GM19238 (cell line): ENCODE data around the gene CCDC106.

ENCODE experiments used
- DNase-seq: peaks from one replicate; pipeline ENCODE4 v3.0.0; 2011; ENCODE audit warnings: low spot score; ENCODE audit not compliant: insufficient read length

Gene CCDC106

DNA sequence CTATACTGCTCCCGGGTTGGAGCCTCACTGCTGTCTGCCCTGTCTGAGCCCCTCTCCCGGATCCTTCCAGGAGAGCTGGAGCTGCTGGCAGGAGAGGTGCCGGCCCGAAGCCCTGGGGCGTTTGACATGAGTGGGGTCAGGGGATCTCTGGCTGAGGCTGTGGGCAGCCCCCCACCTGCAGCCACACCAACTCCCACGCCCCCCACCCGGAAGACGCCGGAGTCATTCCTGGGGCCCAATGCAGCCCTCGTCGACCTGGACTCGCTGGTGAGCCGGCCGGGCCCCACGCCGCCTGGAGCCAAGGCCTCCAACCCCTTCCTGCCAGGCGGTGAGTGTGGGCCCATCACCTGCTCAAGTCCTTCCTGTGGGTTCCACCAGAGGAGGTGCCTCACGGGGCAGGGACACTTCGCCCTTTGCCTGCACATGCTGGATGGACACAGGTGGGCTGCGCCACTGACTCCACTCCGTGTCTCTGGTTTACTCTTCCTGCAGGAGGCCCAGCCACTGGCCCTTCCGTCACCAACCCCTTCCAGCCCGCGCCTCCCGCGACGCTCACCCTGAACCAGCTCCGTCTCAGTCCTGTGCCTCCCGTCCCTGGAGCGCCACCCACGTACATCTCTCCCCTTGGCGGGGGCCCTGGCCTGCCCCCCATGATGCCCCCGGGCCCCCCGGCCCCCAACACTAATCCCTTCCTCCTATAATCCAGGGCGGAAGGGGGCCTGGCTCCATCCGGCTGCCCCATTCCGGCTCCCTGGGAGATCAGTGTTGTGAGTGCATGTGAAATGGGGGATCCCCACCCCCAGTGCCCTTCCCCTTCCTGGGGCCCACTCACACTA, 46.9 kb downstream of the CCDC106 start:
- no peak for DNase-seq

DNA sequence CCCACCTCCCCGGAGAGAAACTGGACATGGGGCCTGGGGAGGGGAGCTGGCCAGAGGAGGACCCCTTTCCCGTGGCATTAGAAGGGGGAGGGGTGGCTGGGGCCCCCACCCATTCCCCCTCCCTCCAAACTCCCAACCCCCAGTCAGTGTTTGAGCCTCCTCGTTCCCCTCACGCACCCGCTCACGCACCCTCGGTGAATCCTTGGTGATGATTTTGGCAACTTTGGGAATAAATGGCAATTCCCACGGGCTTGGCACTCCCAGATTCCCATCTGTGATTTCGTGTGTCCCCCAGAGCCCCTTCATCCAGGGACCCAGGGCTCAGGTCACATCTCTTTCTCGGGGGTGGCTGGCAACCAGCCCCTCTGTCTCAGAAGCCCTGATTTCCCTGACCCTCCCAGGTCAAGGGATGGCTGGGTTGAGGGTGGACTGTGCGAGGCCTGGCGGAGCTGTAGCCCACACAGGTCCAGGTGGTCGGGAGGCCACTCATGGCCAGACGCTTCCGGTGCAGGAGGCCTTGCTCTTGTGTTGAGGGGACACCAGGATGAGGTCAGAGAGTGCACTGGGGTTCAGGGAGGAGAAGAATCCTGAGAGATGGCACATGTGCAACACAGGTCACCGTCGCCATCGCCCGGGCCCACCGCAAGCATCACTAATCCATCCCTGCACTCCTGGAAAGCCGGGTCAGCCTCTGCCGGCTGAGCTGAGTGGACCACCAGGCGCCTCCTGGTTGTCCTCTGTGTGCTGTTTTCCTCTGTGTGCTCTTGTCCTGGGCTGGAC, 47.7 kb downstream of the CCDC106 start:
- DNase-seq = no peak

DNA sequence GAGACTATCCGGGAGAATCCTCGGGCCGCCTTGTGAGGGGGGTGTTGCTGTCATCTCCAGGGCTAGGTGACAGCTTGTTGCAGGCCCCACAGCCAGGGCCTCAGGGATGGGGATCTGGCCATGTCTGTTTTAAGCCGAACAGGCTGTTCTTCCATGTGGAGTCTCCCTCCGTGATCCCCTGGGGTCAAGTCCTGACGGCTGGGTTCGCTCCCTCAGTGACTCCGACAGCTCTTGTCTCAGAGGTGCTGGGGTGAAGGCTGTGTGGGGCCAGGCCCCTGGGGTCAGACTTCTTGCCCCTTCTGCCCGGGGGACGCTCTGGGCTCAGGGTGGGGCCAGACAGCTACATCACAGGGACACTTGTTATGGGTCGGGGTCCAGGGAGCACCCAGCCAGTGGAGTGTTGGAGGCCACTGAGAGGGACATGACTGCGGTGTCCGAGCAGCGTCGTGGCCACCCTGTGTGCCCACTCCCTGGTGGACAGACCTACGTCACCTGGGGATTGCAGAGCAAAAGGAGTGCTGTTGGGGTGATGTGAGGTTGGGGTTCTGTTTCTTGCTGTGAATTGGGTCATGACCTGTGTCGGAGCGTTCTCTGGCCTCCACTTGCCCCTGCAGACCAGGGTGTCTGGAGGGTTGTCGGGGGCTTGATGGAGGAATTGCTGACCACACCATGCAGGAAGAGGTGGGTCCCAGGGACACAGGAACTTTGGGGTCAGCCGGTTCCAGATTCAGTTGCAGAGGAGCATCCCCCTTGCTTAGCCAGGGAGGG, 48.5 kb downstream of the CCDC106 start:
- no peak for DNase-seq

DNA sequence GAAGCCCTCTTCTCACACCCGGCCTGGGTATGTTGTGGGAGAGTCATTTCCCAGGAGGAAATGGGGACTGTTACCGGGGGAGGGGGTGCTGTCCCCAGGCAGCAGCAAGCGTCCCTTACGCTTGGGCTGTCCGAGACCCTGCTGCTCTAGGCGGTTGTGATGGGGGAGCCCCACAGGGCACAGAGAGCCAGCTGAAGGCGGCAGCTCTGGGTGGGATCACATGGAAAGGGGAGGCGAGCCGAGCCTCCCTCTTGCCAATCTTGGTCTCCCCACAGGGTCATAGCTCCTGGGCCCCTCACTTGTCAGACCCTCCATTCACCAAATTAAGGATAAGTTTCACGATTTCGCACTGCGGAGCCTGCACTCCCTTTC, 49.0 kb downstream of the CCDC106 start:
- no peak for DNase-seq

DNA sequence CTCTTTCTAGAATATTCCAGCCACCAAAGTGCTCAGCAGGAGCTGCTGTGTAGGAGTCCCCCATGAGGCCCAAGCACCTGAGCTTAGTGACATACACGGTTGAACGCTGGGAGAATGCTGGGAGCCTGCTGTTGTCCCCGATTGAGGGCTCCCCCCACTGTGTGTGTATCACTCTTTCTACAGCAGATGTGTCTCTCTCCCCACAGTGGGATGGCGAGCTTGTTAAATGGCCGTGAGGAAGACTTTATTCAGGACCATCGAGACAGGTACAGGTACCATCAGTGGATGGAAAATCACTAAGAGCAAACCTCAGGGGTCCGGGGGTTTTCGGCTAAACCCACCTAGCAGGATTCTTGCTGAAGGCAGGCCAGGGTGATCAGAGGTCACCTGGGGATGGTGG, 49.7 kb downstream of the CCDC106 start:
- no peak for DNase-seq

DNA sequence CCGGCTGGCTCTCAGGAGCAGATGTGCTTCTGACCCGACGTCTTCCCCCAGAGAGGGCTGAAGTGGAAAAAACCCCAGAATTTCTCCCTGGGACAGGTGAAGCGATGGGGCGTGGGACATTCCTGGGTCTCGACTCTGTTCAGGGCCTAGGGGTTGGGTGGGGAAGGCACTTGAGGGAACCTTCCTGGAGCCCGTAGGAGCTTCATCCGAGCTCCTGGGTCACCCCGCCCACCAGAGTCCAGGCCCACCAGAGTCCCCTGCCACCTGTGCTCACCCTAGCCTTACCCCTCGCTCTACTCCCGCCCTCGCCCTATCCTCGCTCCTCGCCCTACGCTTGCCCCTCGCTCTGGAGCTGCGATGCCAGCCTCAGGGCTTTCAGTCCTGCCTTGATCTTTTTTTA, 50.2 kb downstream of the CCDC106 start:
- DNase-seq = no peak

DNA sequence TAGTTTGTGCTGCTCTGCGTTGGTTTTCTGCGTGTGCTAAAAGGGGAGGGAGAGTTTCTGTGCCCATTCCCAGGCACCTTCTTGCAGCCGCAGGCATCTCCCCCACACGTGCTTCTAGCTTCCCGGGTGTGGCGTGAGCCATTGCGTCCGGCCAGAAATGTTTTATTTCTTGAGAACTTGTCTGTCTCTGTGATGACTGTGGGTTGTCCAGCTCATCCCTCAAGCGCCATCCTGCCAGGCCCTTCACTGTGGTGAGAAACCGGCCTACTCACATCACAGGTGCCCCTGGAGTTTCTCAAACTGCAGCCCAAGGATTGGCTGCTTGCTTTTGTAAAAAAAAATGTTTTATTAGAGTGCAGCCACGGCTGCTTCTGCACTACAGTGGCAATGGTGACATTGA, 51.2 kb downstream of the CCDC106 start:
- DNase-seq = no peak

DNA sequence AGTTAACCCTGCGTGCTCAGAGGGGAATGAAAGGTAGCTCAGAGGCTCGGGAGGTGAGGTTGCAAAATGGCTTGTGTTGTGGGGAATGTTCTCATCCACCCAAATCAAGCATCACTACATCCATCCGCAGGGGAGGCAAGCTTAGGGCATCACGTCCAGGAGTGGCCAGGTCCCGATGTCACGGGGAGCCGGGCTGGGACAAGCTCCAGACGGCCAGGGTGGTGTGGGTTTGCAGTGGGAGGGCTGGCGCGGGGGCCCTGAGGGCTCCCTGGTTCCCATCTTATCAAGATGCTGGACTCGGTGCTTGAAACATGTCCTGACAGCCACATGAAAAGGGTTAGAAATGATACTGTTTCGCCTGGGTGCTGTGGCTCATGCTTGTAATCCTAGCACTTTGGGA, 52.8 kb downstream of the CCDC106 start:
- DNase-seq = no peak

DNA sequence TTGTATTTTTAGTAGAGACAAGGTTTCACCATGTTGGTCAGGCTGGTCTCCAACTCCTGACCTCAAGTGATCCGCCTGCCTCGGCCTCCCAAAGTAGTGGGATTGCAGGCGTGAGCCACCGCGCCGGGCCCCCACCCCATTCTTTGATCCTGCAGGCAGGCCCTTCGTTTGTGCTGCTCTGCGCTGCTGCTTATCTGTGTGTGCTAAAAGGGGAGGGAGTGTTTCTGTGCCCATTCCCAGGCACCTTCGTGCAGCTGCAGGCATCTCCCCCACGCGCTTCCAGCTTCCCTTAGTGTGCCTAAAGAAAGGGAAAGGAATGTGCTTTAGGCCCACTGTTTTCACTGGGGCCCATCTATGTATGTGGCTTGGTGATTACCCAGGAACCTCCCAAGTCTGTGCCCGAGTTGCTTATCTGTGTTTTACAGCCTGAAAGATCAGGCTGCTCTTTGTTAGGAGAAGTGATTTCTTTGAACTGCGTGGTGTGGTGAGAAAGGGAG, 54.2 kb downstream of the CCDC106 start:
- no peak for DNase-seq
